Neuronal stem cell (in vitro differentiated cells): ENCODE results near the gene POLK.

Experiments used
- DNase-seq: peaks from one replicate; pipeline ENCODE4 v3.0.0-alpha.2; 2013; ENCODE audit warnings: low spot score
- H2AFZ ChIP-seq: one replicate; pipeline ENCODE4 v1.6.1; 2013; ENCODE audit warnings: mild to moderate bottlenecking, low read length, inconsistent platforms
- H2AK5ac ChIP-seq: 2 replicates; pipeline ENCODE4 v1.6.1; 2013; ENCODE audit warnings: low read depth, mild to moderate bottlenecking, inconsistent platforms, low read length, moderate library complexity, mixed read lengths
- H2BK120ac ChIP-seq: 2 replicates; pipeline ENCODE4 v1.6.1; 2013; ENCODE audit warnings: low read depth, mild to moderate bottlenecking, inconsistent platforms, low read length, moderate library complexity, mixed read lengths
- H2BK12ac ChIP-seq: one replicate; pipeline ENCODE4 v1.6.1; 2013; ENCODE audit warnings: low read length, inconsistent platforms
- H2BK15ac ChIP-seq: 2 replicates; pipeline ENCODE4 v1.6.1; 2013; ENCODE audit warnings: mild to moderate bottlenecking, low read length, inconsistent platforms, mixed read lengths
- H2BK5ac ChIP-seq: one replicate; pipeline ENCODE4 v1.6.1; 2013; ENCODE audit warnings: inconsistent platforms, mild to moderate bottlenecking, low read length, moderate library complexity
- H3K14ac ChIP-seq: one replicate; pipeline ENCODE4 v1.6.1; 2013; ENCODE audit warnings: low read length, inconsistent platforms
- H3K18ac ChIP-seq: 2 replicates; pipeline ENCODE4 v1.6.1; 2013; ENCODE audit warnings: low read length, inconsistent platforms
- H3K23ac ChIP-seq: 2 replicates; pipeline ENCODE4 v1.6.1; 2013; ENCODE audit warnings: low read depth, mild to moderate bottlenecking, mixed read lengths, low read length, inconsistent platforms; ENCODE audit not compliant: poor library complexity
- H3K27ac ChIP-seq: replicated peaks from 3 replicates; pipeline ENCODE4 v1.5.1; 2013; ENCODE audit warnings: low read length, inconsistent platforms
- H3K27me3 ChIP-seq, 3 experiments: 2 replicates each; pipeline ENCODE4 v1.6.1; 2013; ENCODE audit warnings: low read length in 3 of 3, mild to moderate bottlenecking in 2 of 3, inconsistent platforms in 1 of 3, low read depth in 1 of 3, mixed read lengths in 1 of 3, moderate library complexity in 1 of 3; ENCODE audit not compliant: control insufficient read depth in 3 of 3, insufficient read depth in 3 of 3
- H3K36me3 ChIP-seq, 2 donors: replicated peaks in 1 of 2; 2 replicates each; pipeline ENCODE4 v1.6.1; 2013; ENCODE audit warnings: low read length in 2 of 2; ENCODE audit not compliant: control insufficient read depth in 2 of 2, insufficient read depth in 2 of 2
- H3K4ac ChIP-seq: 2 replicates; pipeline ENCODE4 v1.6.1; 2013; ENCODE audit warnings: inconsistent platforms, mild to moderate bottlenecking, low read length, moderate library complexity
- H3K4me1 ChIP-seq, 2 donors: 1 replicate in 1 of 2; 2 replicates in 1 of 2; pipeline ENCODE4 v1.6.1; 2013; ENCODE audit warnings: low read length in 2 of 2, low read depth in 1 of 2; ENCODE audit not compliant: control insufficient read depth in 2 of 2, insufficient read depth in 1 of 2
- H3K4me2 ChIP-seq: one replicate; pipeline ENCODE4 v1.6.1; 2013; ENCODE audit warnings: mild to moderate bottlenecking, low read length, inconsistent platforms; ENCODE audit not compliant: insufficient read depth, poor library complexity, severe bottlenecking
- H3K4me3 ChIP-seq, 2 donors: 2 replicates each; pipeline ENCODE4 v1.5.1; 2013; ENCODE audit warnings: low read length in 2 of 2, mild to moderate bottlenecking in 2 of 2, inconsistent platforms in 1 of 2, moderate library complexity in 1 of 2
- H3K79me1 ChIP-seq: one replicate; pipeline ENCODE4 v1.6.1; 2013; ENCODE audit warnings: low read depth, mild to moderate bottlenecking, inconsistent platforms, low read length, moderate library complexity
- H3K9ac ChIP-seq: one replicate; pipeline ENCODE4 v1.6.1; 2013; ENCODE audit warnings: mild to moderate bottlenecking, low read depth, low read length, inconsistent platforms; ENCODE audit not compliant: poor library complexity
- H3K9me3 ChIP-seq, 2 donors: replicated peaks in 1 of 2; 2 replicates each; pipeline versions ENCODE3 to v1.6.1; 2013; ENCODE audit warnings: low read length in 2 of 2, mild to moderate bottlenecking in 2 of 2, inconsistent platforms in 1 of 2, low read depth in 1 of 2, mixed read lengths in 1 of 2, moderate library complexity in 1 of 2; ENCODE audit not compliant: control insufficient read depth in 2 of 2, insufficient read depth in 1 of 2
- H4K8ac ChIP-seq: one replicate; pipeline ENCODE4 v1.6.1; 2013; ENCODE audit warnings: low read depth, mild to moderate bottlenecking, inconsistent platforms, low read length, moderate library complexity
- H4K91ac ChIP-seq: one replicate; pipeline ENCODE4 v1.6.1; 2013; ENCODE audit warnings: low read length, low read depth, mild to moderate bottlenecking, inconsistent platforms; ENCODE audit not compliant: poor library complexity
- WGBS, 2 donors: extraction: QIAGEN DNeasy Blood & Tissue Kit; methylation state at CpG; one replicate each; pipeline ENCODE4 v1.1.7; 2013; ENCODE audit warnings: missing lambda C conversion rate in 2 of 2, mixed read lengths in 1 of 2; ENCODE audit not compliant: insufficient read length in 2 of 2, insufficient replicate concordance in 1 of 2; ENCODE audit errors: extremely low coverage in 2 of 2; 5-methylcytosine and 5-hydroxymethylcytosine counted together

The POLK gene

GRCh38 chr5:75534734-75535133, 23.0 kb downstream of the POLK start:
- no peak overlapping the region for H3K4ac ChIP-seq
- peaks cover 0 to 36% of the 10 kb centered on the region in 2 donors for H3K9me3 ChIP-seq
- H3K27me3 ChIP-seq: no peaks in the 10 kb centered on the region
- H2BK12ac ChIP-seq: no peak overlapping the region
- no peaks in the 10 kb centered on the region for H3K36me3 ChIP-seq
- H2AK5ac ChIP-seq: no peak overlapping the region
- H3K27ac ChIP-seq: no peak overlapping the region
- H3K23ac ChIP-seq: no peak overlapping the region
- H3K14ac ChIP-seq: no peak overlapping the region
- peaks cover 0 to 7% of the 10 kb centered on the region in 2 donors for H3K4me1 ChIP-seq
- no peak overlapping the region for H4K8ac ChIP-seq
- no peak overlapping the region for H2AFZ ChIP-seq
- H2BK15ac ChIP-seq: no peak overlapping the region
- H3K18ac ChIP-seq: no peak overlapping the region
- H3K4me3 ChIP-seq: no peak overlapping the region
- no peak for DNase-seq
- no peak overlapping the region for H2BK120ac ChIP-seq
- no CpG with 5 or more reads among the region's 2 CpGs for WGBS, 2 donors
- H3K79me1 ChIP-seq: peaks cover 5% of the 10 kb centered on the region
- H2BK5ac ChIP-seq: no peak overlapping the region
- no peak overlapping the region for H3K9ac ChIP-seq
- H4K91ac ChIP-seq: no peak overlapping the region
- no peak overlapping the region for H3K4me2 ChIP-seq

GRCh38 chr5:75536147-75536546, 24.5 kb downstream of the POLK start:
- peaks cover 5% of the 10 kb centered on the region for H3K79me1 ChIP-seq
- no CpG with 5 or more reads among the region's 3 CpGs for WGBS, 2 donors
- H3K4ac ChIP-seq: no peak overlapping the region
- no peak overlapping the region for H2AFZ ChIP-seq
- H2BK120ac ChIP-seq: no peak overlapping the region
- no peak for DNase-seq
- no peak overlapping the region for H3K4me2 ChIP-seq
- no peak overlapping the region for H3K9ac ChIP-seq
- peaks cover 0 to 4% of the 10 kb centered on the region in 2 donors for H3K36me3 ChIP-seq
- H3K27ac ChIP-seq: no peak overlapping the region
- H2BK12ac ChIP-seq: no peak overlapping the region
- no peaks in the 10 kb centered on the region for H3K27me3 ChIP-seq
- no peak overlapping the region for H2AK5ac ChIP-seq
- peaks cover 0 to 7% of the 10 kb centered on the region in 2 donors for H3K4me1 ChIP-seq
- no peak overlapping the region for H2BK15ac ChIP-seq
- H3K9me3 ChIP-seq: peaks cover 0 to 36% of the 10 kb centered on the region in 2 donors
- H3K4me3 ChIP-seq: no peak overlapping the region
- H3K23ac ChIP-seq: peak overlapping the region; percentile 56
- peak overlapping the region; percentile 72 for H3K18ac ChIP-seq
- H2BK5ac ChIP-seq: peak overlapping the region; percentile 82
- no peak overlapping the region for H3K14ac ChIP-seq
- H4K91ac ChIP-seq: no peak overlapping the region
- no peak overlapping the region for H4K8ac ChIP-seq

GRCh38 chr5:75536694-75537360, 25.1 kb downstream of the POLK start:
- peak overlapping the region; percentile 36 for H3K9ac ChIP-seq
- H3K36me3 ChIP-seq: peaks cover 0 to 4% of the 10 kb centered on the region in 2 donors
- no peak overlapping the region for H2BK15ac ChIP-seq
- peak overlapping the region; percentile 89 for H3K14ac ChIP-seq
- H4K91ac ChIP-seq: peak overlapping the region; percentile 45
- peaks cover 0 to 35% of the 10 kb centered on the region in 2 donors for H3K9me3 ChIP-seq
- H2AFZ ChIP-seq: no peak overlapping the region
- H3K4me3 ChIP-seq: peak overlapping the region in 1 of 2 donors; percentile 38
- no peak overlapping the region for H2AK5ac ChIP-seq
- no peak overlapping the region for H2BK120ac ChIP-seq
- H2BK12ac ChIP-seq: no peak overlapping the region
- H3K4me1 ChIP-seq: peaks cover 0 to 7% of the 10 kb centered on the region in 2 donors
- peak overlapping the region; percentile 72 for H3K18ac ChIP-seq
- H3K4me2 ChIP-seq: no peak overlapping the region
- H2BK5ac ChIP-seq: peak overlapping the region; percentile 82
- peak overlapping the region; percentile 56 for H3K23ac ChIP-seq
- WGBS, 2 donors: no CpG with 5 or more reads among the region's 6 CpGs
- H3K4ac ChIP-seq: no peak overlapping the region
- no peak overlapping the region for H3K27ac ChIP-seq
- peaks cover 5% of the 10 kb centered on the region for H3K79me1 ChIP-seq
- H4K8ac ChIP-seq: no peak overlapping the region
- no peaks in the 10 kb centered on the region for H3K27me3 ChIP-seq
- no peak for DNase-seq

- Histone ChIP-seq H3K27ac (no peak overlapping the region), H3K14ac (no peak overlapping the region), H2BK120ac (no peak overlapping the region), H2AK5ac (no peak overlapping the region), H2BK15ac (no peak overlapping the region), H3K27me3 (no peaks in the 10 kb centered on the region), H3K4me3 (no peak overlapping the region), H3K9ac (no peak overlapping the region), H4K91ac (no peak overlapping the region), H2AFZ (no peak overlapping the region), H4K8ac (no peak overlapping the region), H3K4me2 (no peak overlapping the region), H3K9me3 (peaks cover 0 to 25% of the 10 kb centered on the region in 2 donors), H3K36me3 (peaks cover 0 to 4% of the 10 kb centered on the region in 2 donors), H2BK12ac (no peak overlapping the region), H3K79me1 (peaks cover 5% of the 10 kb centered on the region), H3K4me1 (peaks cover 0 to 7% of the 10 kb centered on the region in 2 donors), H2BK5ac (no peak overlapping the region), H3K4ac (no peak overlapping the region), H3K18ac (no peak overlapping the region), H3K23ac (no peak overlapping the region)
- DNase-seq: no peak
- WGBS, 2 donors: no CpG with 5 or more reads among the region's 1 CpG
Observed at GRCh38 chr5:75538211-75538610, 26.5 kb downstream of the POLK start.
